ENCODE results near the gene GPR150.

Gene GPR150

DNA sequence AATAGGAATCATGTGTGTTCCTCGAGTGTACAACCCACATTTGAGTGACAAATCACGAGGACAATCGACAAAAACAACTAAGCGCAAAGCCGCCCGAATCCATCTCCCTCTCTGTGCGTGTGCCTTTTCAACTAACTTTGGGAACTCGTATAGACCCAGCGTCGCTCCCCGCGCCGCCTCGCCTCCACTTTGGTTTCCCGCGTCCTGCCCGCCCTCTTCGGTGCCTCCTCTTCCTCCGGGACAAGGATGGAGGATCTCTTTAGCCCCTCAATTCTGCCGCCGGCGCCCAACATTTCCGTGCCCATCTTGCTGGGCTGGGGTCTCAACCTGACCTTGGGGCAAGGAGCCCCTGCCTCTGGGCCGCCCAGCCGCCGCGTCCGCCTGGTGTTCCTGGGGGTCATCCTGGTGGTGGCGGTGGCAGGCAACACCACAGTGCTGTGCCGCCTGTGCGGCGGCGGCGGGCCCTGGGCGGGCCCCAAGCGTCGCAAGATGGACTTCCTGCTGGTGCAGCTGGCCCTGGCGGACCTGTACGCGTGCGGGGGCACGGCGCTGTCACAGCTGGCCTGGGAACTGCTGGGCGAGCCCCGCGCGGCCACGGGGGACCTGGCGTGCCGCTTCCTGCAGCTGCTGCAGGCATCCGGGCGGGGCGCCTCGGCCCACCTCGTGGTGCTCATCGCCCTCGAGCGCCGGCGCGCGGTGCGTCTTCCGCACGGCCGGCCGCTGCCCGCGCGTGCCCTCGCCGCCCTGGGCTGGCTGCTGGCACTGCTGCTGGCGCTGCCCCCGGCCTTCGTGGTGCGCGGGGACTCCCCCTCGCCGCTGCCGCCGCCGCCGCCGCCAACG, at the start of gene GPR150:
Gene GPR150, plus strand, starts transcription at position 58 of the 840 bp plus-strand sequence. Its CDS starts 189 bp downstream, at position 247.
- peak; percentile 87 for DNase-seq

DNA sequence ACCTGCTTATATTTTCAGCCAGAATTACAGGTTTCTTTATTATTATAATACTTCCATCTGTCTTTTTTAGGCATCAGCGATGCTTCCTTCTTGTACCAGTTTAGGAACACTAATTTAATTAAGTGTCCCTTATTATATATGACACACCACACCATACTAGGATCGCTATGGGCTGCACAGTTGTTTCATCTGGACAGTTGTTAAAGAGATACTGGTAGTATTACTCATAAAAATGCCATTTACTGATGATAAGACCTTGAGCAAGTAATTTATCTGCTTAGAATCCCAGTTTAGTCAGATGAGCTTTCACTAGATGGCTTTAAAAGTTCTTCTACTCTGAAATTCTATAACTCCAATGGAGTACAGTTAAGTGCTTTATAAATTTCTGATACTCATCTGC, 47.9 kb upstream of the GPR150 start:
- DNase-seq: no peak

DNA sequence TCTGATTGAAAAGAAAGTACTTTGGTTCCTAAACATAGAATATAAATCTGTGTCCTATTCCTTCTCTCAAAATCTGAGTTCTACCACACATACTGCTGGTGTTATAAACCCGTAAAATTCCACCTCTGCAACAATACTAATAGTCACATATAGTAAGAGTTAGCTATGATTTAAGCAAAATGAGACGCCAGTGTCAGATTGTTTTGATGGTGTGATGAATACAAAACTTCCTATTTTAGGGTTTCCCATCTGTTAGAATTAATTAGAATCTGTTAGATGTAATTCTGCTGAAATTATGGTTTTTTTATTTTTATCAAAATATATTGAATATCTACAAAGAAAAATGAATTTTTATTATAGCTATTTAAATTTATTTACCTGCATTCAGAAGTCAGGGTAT, 38.3 kb upstream of the GPR150 start:
- DNase-seq: no peak

DNA sequence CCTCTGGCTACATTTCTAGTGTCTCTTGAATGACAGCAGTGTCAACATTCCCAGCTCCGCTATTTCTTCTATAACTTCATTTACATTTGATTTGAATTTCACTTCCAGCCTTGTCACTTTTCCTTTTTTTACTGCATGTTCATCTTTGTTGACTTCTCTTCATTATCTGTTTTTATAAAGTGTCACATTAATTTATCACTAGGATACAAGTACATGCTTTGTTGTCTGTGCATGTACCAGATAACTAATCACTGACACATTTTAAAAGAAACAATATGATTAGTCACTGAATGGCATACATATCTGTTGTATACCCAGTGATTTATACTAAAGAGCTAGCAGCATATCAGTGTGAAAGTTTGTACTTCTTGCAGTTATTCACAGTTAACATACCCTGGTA, 35.9 kb upstream of the GPR150 start:
- no peak for DNase-seq

DNA sequence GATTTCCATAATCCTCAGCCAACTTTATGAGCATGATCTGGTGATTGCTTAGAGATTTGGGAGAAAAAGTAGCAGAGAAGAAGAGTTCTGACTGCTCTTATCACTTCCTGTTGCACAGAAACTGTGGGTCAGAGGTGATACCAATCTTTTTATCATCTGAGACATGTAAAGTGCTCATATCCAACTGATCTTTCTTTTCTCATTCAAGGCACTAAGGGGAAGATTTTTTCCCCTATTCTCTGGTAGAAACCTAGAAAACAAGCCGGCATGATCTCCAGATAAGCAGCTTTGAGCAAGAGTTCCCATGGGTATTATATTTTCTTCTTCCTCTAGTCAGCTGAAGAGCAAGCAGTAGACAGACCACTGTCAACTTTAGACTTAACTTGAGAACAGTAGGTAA, 29.0 kb upstream of the GPR150 start:
- DNase-seq: no peak

DNA sequence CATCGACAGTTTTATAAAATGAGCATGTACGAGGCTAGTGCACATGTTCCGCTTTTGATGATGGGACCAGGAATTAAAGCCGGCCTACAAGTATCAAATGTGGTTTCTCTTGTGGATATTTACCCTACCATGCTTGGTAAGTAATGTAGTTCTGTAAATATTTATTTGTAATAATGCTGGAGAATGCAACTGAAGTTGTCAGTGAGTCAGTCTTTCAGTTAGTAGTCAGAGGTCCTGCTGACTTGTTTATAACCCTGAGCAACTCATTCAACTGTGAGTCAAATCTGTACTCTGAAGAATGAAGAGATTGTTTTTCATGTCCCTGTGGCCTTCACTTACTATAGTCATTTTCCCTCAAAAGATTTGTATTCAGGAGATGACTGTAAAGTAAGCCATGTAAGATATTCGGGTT, 28.4 kb upstream of the GPR150 start:
- no peak for DNase-seq

DNA sequence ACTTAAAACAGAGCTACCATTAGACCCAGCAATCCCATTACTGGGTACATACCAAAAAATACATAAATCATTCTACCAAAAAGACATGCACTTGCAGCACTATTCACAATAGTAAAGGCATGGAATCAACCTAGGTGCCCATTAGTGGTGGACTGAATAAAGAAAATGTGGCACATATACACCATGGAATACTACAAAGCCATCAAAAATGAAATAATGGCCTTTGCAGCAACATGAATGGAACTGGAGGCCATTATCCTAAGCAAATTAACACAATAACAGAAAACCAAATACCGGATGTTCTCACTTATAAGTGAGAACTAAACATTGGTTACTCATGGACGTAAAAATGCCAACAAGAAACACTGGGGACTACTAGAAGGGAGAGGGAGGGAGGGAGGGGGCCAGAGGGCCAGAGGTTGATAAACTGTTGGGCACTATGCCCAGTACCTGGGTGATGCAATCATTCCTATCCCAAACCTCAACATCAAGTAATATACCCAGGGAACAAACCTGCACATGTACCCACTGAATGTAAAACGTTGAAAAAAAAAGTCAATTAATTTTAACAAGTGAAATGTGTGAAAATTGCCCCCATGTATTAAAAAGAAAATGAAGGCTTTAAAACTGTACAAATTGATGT, 24.5 kb upstream of the GPR150 start:
- no peak for DNase-seq

DNA sequence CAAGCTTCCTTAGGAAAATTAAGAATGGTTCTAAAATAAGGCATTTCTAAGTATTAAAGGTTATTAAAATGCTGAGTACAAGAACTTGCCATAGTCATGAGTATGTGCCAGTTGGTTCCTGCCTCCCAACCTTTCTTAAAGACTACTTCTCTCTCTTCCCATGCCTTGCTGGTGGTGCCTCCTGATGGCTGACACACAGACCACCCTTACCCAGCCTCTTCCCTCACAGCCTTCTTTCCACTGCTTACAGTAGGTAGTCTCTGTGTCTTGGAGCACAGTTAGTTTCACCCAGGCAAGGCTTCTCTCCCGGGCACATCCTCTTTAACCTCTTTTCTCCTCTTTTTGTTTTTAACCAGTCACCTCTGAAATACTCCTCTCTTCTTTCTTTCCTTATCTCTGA, 20.6 kb upstream of the GPR150 start:
- no peak for DNase-seq

DNA sequence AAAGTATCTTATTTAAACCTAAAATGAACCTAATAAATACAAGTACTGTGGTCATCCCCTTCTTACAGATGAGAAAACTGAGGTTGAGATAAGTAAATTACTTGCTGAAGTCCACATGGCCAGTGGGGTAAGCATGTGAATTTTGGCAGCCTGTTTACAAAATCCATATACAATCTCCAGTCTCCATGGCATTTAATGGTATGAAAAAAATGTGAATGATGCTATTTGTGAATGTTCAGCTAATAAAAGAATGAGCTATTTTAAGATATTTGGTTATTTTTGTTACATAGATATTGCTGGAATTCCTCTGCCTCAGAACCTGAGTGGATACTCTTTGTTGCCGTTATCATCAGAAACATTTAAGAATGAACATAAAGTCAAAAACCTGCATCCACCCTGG, 19.3 kb upstream of the GPR150 start:
- DNase-seq: no peak

DNA sequence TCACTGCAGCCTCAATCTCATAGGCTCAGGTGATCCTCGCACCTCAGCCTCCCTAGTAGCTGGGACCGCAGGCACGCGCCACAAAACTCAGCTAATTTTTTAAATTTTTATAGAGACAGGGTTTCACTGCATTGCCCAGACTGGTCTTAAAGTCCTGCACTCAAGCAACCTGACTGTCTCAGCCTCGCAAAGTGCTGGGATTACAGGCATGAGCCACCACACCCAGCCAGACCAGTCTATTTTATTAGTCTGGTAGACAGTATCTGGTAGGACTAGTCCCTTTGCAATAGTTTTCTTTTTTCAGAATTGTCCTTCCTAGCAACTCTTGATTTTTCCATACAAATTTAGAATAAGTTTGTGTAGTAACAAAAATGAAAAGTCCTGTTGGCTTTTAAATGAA, 14.1 kb upstream of the GPR150 start:
- DNase-seq: no peak

DNA sequence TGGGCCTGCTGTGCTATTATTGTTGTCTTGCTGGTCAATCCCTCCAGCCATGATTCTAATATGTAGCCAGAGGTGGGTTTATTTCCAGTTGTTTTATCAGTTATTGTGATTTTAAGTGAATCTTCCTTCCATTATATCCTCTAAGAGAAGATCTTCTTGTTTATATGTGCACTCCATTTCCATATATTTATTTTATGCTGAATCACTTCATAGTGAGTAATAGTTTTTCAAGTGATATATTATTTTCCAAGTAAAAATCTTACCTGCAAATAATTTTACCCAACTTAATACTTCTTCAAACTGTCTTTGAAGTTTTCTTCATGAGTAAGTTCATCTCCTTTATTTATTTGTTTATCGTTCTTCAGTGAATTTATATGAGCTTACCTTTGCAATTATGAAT, 13.5 kb upstream of the GPR150 start:
- no peak for DNase-seq

DNA sequence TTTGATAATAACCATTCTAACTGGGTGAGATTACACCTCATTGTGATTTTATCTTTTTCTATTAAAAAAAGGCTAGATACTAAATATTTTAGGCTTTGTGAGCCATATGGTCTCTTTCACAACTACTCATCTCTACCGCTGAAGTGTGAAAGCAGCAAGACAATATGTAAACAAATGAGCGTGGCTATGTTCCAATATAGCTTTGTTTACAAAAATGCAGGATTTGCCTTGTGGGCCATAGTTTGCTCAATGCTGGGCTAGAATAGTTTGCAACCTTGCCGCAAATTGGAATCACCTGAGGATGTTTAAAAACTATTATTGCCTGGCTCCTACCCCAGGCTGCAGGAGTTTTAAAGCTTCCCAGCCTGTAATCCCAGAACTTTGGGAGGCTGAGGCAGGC, 10.2 kb upstream of the GPR150 start:
- no peak for DNase-seq

DNA sequence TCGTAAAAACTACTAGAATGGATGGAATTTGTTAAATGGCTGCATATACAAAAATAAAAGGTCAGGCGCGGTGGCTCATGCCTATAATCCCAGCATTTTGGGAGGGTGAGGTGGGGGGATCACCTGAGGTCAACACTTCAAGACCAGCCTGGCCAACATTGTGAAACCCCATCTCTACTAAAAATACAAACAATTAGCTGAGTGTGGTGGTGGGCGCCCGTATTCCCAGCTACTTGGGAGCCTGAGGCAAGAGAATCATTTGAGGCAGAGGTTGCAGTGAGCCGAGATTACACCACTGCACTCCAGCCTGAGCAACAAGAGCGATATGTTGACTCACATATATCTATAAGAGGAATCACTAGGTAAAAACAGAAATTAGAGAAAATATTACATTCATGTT, 9.3 kb upstream of the GPR150 start:
- no peak for DNase-seq

DNA sequence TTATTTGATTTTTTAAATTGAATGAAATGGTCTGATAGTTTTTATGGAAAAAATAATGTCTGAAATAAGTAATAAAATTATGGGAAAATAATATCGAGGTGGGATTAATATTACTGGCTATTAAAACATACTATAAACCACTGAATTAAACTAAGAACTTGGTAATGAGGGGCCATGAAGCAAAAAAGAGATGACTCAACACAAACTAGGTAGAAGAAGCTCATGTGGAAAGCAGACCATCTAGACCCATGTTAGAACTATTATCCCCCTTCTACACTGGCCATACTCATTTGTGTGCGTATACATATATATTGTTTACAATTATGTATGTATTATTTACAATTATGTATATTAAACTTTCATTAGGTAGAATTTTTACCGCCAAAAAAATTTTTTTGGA, 8.5 kb upstream of the GPR150 start:
- no peak for DNase-seq

DNA sequence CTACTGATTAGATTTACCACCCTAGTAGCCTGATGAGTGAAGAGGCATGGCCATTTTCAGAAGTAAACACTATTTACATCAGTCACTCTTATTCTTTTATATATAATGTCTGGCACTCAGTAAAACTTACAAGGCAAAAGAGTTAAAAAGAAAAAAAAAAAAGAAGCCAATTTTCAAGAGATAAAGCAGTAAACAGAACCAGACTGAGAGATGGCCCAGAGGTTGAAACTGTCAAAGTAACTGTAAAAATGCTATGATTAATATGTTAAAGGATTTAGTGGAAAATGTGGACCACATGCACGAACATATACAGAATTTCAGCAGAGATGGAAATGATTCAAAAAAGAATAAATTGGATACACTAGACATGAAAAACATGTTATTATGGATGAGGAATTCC, 6.4 kb upstream of the GPR150 start:
- DNase-seq: no peak

DNA sequence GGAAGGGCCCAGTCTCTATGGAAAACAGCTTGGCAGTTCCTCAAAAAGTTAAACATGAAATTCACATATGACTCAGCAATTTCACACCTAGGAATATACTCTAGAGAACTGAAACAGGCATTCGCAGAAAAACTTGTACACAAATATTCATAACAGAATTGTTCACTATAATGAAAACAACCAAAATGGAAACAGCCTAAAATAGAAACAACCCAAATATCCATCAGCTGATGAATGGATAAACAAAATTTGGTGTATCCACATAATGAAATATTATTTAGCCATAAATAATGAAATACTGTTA, 4.8 kb upstream of the GPR150 start:
- DNase-seq: no peak

DNA sequence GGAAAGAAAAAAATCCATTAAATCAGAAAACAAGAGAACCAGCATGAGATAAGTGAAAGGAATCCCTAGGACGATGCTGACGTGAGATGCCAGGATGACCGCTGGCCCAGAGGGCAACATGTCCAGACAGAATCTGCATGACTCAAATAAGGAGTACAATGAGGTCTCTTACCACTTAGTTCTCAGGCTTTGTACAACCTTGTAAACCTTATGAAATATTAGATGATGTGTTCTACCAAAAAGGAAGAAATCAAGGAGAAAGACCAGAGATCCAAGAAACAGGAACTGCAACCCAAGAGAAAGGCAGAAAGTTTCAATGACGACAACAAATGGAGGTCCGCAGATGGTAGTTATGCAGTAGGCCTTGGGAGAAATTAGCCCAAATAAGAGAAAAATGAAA, 2.8 kb upstream of the GPR150 start:
- DNase-seq: no peak

DNA sequence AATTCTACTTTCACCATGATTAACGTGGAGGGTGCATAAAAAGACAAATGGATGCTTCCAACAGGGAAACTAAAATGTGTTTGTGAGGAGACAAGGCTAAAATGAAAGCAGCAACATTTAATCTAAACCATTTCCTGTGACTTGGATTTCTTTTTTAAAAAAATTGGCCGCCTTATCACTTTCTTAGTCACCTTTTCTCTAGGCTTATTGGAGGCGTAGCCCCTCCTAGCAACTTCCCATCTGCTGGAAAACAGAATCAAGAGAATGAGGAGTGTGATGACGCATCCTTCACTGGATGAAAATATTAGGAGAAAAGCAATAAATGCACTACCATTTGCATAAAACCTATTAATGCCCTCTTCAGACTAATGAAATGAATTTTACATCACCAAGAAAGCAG, 791 bp upstream of the GPR150 start:
- DNase-seq: no peak

DNA sequence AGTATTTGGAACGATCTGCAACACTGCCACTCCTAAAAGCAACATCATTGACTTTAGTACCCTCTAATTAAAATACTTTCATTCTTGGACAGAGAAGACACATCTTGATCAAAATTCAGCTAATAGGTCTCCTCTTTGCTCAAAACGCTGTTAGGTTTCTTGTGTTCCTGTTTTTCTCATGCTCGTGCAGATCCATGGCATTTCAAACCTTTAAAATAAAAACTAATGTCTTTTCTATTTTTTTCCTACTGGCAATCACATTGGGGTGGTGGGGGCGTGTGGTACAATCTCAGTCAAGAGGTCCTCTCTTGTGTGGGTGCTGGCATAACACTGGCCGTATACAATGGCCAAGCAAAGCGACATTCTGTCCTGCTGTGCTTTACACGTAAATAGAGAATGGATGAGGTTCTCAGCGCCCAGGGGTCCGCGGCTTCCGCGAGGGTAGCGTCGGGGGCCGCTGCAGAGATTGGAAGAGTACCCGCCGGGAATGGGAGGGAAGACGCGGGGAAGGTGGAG, 315 bp upstream of the GPR150 start:
- DNase-seq: no peak

DNA sequence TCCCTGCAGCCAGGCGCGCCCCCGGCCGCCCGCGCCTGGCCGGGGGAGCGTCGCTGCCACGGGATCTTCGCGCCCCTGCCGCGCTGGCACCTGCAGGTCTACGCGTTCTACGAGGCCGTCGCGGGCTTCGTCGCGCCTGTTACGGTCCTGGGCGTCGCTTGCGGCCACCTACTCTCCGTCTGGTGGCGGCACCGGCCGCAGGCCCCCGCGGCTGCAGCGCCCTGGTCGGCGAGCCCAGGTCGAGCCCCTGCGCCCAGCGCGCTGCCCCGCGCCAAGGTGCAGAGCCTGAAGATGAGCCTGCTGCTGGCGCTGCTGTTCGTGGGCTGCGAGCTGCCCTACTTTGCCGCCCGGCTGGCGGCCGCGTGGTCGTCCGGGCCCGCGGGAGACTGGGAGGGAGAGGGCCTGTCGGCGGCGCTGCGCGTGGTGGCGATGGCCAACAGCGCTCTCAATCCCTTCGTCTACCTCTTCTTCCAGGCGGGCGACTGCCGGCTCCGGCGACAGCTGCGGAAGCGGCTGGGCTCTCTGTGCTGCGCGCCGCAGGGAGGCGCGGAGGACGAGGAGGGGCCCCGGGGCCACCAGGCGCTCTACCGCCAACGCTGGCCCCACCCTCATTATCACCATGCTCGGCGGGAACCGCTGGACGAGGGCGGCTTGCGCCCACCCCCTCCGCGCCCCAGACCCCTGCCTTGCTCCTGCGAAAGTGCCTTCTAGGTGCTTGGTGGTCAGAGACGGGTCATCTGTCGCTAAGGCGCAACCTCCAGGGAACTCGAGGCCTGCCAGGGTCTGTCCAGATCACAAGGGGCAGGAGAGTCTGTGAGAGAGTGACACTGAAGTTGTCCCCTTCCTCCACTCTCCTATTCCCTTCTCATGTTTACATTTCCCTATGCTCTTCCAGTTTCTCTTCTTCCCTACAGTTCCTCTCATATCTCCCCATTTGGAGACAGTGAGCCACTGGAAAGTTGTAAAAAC, 1.3 kb downstream of the GPR150 start:
- peak; percentile 88 for DNase-seq

DNA sequence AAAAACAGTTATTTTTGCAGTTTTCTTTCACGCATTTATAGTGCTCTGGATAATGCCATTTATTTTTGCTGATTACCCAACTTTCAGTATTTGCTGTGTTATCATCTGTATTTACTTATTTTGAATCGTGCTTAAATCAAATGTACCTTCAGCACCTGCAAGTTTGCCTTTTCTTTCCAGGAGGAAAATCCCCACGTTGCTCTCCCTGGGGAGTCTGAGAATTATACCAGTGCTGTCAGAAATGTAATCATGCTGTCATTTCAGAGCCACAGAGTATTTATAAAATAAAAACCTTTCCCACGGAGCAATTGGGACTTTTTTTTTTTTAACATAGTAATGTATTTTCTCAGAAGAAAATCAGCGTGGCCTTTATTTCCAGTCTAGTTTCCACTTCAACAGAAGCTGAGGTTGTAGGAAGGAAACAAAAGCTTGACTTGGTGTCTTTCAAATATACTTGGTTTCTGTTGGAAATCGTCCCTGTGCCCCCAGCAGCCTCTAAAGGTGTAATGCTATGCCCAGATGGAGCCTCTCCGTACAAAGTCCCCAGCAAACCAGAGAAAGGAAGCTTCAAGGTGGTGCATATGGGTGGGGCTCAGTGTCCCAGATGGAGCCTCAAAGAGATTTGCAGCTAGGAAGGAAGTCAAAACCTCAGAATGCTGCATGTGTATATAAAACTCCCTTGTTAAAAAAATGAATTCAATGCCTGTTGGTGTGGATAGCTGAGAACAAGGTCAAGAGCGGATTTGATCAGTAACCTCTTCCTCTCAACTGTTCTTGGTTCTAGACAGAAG, 2.1 kb downstream of the GPR150 start:
- DNase-seq: peak; percentile 9

DNA sequence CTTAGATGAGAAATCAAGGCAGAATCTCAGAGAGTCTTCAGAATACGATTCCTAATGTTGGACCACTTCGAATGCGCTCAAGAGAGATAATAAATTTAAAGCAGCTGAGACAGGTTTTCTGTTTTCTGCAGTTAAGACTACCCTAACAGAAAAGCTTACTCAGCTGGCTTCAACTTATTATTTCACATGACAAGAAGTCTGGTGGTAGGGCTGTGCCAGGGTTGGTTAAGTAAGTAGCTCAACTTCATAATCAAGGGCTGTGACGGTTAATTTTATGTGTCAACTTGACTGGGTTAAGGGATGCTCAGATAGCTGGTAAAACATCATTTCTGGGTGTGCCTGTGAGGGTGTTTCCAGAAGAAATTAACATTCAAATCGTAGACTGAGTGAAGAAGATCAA, 3.8 kb downstream of the GPR150 start:
- DNase-seq: no peak

DNA sequence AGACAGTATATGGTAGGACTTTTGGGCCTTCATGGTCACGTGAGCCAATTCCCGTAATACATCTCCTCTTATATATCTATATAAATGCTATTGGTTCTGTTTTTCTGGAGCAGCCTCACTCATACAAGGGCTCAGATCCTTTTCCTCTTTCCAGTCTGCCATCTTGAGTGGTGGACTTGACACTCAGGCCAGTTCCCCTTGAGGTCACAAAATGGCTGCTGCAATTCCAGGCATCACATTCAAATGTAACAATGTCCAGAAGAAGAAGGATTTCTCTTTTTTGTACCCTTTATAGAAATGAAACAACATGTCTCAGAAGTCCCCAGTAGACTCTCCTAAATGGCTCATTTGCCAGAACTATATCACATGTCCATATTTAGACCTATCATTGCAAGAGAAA, 4.5 kb downstream of the GPR150 start:
- DNase-seq: no peak
